Activated CD4-positive, alpha-beta T cell treated with anti-CD3 and anti-CD28 coated beads for 4 hours (primary cell): ENCODE results near the gene PI4KA.

Source experiments
- DNase-seq, 2 donors: peaks; one replicate each; pipeline ENCODE4 v3.0.0-alpha.2; 2020

Gene PI4KA

GRCh38 chr22:20792966-20793728 is 65.5 kb downstream of the PI4KA start:
- no peak for DNase-seq

GRCh38 chr22:20792221-20792965 is 66.2 kb downstream of the PI4KA start:
- no peak for DNase-seq

GRCh38 chr22:20788627-20789344 is 69.8 kb downstream of the PI4KA start:
- DNase-seq, result no peak

GRCh38 chr22:20787746-20788626 is 70.6 kb downstream of the PI4KA start:
- no peak for DNase-seq

DNA sequence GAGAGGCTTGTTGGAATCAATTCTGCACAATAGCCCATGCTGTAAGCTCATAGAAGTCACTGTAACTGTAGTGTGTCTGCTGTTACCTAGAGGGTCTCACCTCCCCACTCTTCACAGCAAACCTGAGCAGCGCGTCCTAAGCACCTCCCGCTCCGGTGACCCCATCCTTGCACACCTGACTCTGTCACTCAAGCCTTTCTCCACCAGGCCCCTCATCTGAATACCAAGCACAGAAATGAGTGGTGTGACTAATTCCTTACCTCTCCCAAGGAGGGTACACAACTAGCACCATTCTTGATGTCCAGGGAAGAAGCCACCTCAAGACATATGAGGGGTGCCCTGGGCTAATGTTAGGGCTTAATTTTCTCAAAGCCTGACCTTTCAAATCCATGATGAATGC is 71.4 kb downstream of the PI4KA start:
- DNase-seq, result no peak

DNA sequence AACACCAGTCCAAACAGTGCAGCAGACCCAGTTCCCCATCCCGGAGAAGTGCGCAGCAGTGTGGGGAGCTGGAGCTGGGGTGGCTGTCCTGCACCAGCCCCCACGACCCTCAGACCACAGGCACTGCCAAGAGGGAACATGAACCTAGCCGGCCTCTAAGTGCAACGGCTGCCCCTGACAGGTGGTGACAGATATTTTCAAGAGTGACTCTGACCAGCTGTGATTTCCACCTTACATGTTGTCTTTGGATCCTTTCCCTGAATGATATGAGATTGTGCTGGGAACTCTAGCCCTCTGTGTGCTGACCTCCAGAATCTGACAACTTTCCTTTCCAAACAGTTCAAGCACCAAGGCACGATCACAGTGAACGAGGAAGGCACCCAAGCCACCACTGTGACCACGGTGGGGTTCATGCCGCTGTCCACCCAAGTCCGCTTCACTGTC is 72.1 kb downstream of the PI4KA start:
- no peak for DNase-seq

GRCh38 chr22:20786048-20786447 is 72.6 kb downstream of the PI4KA start:
- no peak for DNase-seq

- DNase-seq, result no peak
These were observed 73.2 kb downstream of the PI4KA start for GRCh38 chr22:20785415-20785814.

DNA sequence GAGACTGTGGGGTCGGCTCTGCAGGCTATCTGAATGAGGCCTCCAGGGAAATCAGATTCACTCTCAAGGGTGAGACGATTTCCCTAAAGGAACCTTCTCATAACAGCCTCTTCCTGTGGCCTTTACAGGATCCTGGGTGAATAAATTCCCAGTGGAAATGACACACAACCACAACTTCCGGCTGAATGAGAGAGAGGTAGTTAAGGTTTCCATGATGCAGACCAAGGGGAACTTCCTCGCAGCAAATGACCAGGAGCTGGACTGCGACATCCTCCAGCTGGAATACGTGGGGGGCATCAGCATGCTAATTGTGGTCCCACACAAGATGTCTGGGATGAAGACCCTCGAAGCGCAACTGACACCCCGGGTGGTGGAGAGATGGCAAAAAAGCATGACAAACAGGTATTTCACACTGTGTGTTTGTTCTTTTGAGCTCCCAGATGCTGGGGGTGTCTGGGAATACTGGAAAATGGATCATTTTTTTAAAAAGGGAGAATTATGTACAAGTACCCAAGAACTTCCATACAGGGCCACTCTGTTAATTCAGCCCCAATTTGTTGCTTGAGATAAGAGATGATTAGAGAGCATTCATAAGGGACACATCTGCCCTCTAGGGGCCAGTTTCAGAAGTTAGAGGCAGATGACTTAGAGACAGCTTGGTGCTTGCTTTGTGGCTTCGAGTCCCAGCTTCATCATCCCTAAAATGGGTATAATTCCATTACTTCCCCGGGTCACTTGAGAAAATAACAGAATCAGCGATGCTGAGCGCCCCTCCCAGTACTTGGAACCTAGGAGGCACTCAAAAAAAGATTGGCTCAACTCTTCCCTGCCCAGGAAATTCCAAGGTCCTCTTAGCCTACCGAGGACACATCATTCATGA is 74.5 kb downstream of the PI4KA start:
- DNase-seq, result peak; percentile 24 to 51

GRCh38 chr22:20783300-20783673 is 75.3 kb downstream of the PI4KA start:
- DNase-seq, result no peak

DNA sequence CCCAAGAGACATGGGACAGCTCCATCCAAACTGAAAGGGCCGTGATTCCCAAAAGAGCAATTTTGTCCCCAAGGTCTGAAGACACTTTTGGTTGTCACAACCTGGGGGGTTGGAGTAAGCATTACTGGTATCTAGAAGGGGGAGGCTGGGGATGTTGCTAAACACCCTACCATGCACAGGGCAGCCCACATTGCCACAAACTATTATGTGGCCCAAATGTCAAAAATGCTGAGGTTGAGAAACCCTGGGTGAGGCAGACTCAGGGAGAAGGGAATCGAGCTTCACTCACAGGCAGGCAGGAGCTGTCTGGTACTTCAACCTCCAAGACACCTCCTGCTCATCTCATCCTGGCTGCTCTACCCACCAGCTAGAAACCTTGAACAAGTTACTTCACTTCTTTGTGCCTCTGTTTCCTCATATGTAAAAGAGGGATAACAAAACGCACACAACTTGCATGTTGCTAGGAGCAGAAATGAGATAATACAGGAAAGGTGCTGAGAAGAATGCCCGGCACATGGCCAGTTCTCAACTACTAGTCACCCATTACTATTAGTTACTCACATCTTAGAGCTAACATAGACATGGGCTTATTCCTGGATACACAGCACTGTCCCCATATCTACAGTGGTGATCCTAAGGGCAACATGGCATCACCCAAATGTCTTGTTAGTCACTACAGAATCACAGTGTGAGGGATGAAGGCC is 75.9 kb downstream of the PI4KA start:
- DNase-seq, result no peak

GRCh38 chr22:20782083-20782482 is 76.5 kb downstream of the PI4KA start:
- DNase-seq, result no peak

DNA sequence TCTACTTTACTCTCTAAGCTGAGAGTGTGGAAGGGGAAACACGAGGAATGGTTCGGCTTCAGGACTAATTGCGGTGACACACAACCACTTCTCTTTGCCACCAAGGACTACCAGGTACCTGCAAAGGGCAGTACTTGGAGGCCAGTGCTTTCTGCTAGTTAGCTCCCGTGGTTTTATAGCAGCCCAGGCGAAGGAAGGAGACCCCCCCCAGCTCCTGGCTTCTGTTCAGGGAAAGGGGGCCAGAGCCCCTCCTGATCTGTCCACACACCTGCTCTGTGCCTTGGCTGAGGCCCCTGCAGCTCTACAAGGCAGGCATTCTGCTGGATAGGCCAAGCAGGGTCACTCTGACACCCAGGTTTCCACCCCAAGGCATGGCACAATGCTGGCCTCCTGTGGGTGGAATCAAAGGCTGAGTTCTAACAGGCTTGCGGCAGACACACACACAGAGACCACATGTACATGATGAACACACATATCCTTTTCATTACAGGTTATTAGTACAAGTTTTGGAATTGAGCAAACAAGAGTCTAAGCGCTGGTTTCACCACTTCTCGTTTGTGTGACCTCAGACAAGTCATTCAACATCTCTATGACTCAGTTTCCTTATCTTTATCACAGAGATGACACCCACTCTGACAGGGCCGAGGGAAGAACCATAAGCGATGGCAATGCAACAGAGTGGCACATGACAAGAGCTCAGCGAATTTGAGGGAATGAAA is 77.2 kb downstream of the PI4KA start:
- DNase-seq, result no peak

GRCh38 chr22:20779818-20780158 is 78.8 kb downstream of the PI4KA start:
- DNase-seq, result no peak

- no peak for DNase-seq
These were observed 79.4 kb downstream of the PI4KA start for GRCh38 chr22:20779014-20779817.

DNA sequence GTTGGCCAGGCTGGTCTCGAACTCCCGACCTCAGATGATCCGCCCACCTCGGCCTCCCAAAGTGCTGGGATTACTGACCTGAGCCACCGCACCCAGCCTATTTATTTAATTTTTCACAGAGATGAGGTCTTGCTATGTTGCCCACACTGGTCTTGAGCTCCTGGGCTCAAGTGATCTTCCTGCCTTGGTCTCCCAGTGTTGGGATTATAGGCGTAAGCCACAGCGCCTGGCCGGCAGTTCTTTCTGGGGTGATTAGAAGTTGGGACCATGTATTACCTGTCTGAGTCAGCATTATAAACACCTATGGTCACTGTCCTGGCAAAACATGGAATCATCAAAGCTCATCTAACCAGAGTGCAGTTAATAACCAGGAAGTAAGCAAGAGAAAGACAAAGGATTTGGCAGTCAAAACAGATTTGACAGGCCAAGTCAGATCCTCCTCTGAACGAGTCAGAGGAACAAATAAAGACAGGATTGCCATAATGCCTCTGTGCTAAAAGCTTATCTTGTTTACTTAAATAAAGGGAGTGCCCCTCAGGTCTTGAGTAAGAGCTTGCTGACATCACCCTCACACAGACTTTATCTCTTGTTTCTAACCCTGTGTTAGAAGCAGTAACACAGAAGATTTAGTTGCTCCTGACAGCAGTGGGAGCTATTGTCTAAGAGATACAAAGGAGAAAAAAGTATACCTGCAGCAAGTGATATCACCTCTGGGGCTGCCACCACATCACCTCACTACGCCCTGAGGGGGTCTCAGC is 81.0 kb downstream of the PI4KA start:
- no peak for DNase-seq

GRCh38 chr22:20776624-20777405 is 81.8 kb downstream of the PI4KA start:
- no peak for DNase-seq

DNA sequence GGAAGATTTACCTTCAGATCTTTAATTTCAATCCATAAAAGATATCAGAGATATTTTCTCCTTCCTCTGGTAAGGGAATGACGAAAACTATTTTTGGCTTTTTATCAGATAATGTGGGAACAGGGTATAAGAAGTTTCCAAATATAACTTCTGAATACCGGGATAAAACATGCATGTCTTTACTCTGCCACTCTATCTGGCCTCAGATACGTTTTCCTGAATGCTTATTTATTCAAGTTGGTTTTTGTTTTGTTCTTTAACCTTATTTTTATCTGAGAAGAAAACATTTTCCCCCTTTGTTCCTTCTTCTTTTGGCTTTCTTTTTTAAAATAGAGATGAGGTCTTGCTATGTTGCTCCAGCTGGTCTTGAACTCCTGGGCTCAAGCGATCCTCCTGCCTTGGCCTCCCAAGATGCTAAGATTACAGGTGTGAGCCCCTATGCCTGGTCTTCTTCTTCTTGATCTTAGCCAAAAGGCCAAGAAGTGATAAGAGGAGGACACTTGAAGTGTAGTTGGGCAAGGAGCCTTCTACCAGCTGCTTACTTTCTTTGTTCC is 83.2 kb downstream of the PI4KA start:
- no peak for DNase-seq
